Upper lobe of right lung (tissue), 1 donor: ENCODE measurements around the gene TCTN1. TPM values are rescaled to one million over a fixed set of nuclear protein-coding genes. Genes with fewer than 3 reads are reported as not detected.
A peak's percentile ranks its signal among the peaks of the same experiment; 100 is the strongest.
"Not testable (repeated sequence)": the region's sequence is repeated elsewhere in the genome, so short reads cannot be mapped to it uniquely, and the experiment has no call there.

Experiments
- ATAC-seq: fragments of 200-7000 bp; cut with Tn5 transposase; one replicate; pipeline ENCODE4 v1.9.1; 2020; ENCODE audit warnings: mild to moderate bottlenecking, moderate library complexity
- DNase-seq: peaks from one replicate; pipeline ENCODE4 v3.0.0-alpha.2; 2020
- H3K27ac ChIP-seq: fragments of 200-600 bp; one replicate; pipeline ENCODE4 v1.8.0; 2022
- H3K27me3 ChIP-seq: fragments of 200-600 bp; one replicate; pipeline ENCODE4 v1.8.0; 2022; ENCODE audit warnings: mild to moderate bottlenecking
- H3K36me3 ChIP-seq: fragments of 200-600 bp; one replicate; pipeline ENCODE4 v1.8.0; 2022
- H3K4me1 ChIP-seq: fragments of 200-600 bp; one replicate; pipeline ENCODE4 v1.8.0; 2022
- H3K4me3 ChIP-seq: fragments of 200-600 bp; one replicate; pipeline ENCODE4 v1.8.0; 2022; ENCODE audit warnings: mild to moderate bottlenecking
- H3K9me3 ChIP-seq: fragments of 200-600 bp; one replicate; pipeline ENCODE4 v1.8.0; 2022
- intact Hi-C: fragments of 100-400 bp; cut with DNase I; formaldehyde crosslinking; loops from one replicate; pipeline ENCODE4 v1.11.0; 2022
- long read RNA-seq: library from polyadenylated mRNA; unstranded; transcript quantifications from one replicate; pipeline ENCODE4 v2.0.0, GENCODE V29; 2021
- total RNA-seq: library from RNA; stranded (reverse); fragmentation: NEBNext Ultra II Directional; extraction: Animal tissue kit (Norgen Biotek cat#: 25700); gene quantifications from one replicate; pipeline ENCODE4 v1.2.1, GENCODE V29; 2021
- TF ChIP-seq, protein P1 (sequence below): fragments of 200-600 bp; IDR thresholded peaks from one replicate; pipeline ENCODE4 v1.8.0; 2022; ENCODE audit warnings: antibody characterized with exemption
- donor health status: DM: no; HTN: yes; CAD: no; lungs with severe emphysema.

TCTN1 gene
- total RNA-seq, result 30.4 TPM
- long read RNA-seq, transcript TCTN1-225 (15 exons, 2,309 nt), result major isoform, 14 of 21 reads
- long read RNA-seq, partial matches to known transcripts, result 1 of 21 reads
- long read RNA-seq, other reads (novel, unspliced or antisense), result 2 of 21 reads

GRCh38 chr12:110613771-110614684 lies at the start of gene TCTN1:
TCTN1 (plus strand) TSS chr12:110614129; CDS start chr12:110614183, 54 bp downstream.
- Histone ChIP-seq H3K4me1 (peaks cover 7% of the 10 kb centered on the region), H3K27ac (peak within 1 kb of the TSS; percentile 82), H3K36me3 (no peaks in the 10 kb centered on the region), H3K4me3 (peak within 1 kb of the TSS; percentile 78), H3K27me3 (no peaks in the 10 kb centered on the region), H3K9me3 (no peaks in the 10 kb centered on the region)
- intact Hi-C loops, result no loop called here
- DNase-seq (peak; percentile 99), ATAC-seq (peak; percentile 100)
- TF ChIP-seq, protein P1, sequence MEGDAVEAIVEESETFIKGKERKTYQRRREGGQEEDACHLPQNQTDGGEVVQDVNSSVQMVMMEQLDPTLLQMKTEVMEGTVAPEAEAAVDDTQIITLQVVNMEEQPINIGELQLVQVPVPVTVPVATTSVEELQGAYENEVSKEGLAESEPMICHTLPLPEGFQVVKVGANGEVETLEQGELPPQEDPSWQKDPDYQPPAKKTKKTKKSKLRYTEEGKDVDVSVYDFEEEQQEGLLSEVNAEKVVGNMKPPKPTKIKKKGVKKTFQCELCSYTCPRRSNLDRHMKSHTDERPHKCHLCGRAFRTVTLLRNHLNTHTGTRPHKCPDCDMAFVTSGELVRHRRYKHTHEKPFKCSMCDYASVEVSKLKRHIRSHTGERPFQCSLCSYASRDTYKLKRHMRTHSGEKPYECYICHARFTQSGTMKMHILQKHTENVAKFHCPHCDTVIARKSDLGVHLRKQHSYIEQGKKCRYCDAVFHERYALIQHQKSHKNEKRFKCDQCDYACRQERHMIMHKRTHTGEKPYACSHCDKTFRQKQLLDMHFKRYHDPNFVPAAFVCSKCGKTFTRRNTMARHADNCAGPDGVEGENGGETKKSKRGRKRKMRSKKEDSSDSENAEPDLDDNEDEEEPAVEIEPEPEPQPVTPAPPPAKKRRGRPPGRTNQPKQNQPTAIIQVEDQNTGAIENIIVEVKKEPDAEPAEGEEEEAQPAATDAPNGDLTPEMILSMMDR, result no peak

GRCh38 chr12:110564471-110564991 lies 49.4 kb upstream of the TCTN1 start:
- DNase-seq (no peak), ATAC-seq (no peak)
- TF ChIP-seq, protein P1, result no peak
- Histone ChIP-seq H3K36me3 (no peaks in the 10 kb centered on the region), H3K27ac (no peak overlapping the region), H3K9me3 (peaks cover 3% of the 10 kb centered on the region), H3K4me1 (peaks cover 29% of the 10 kb centered on the region), H3K27me3 (no peaks in the 10 kb centered on the region), H3K4me3 (no peak overlapping the region)
- intact Hi-C loops, result no loop called here

- peak overlapping the region; percentile 18 for H3K27ac ChIP-seq
- H3K4me3 ChIP-seq, result no peak overlapping the region
- intact Hi-C loops, result no loop called here
- TF ChIP-seq, protein P1, result no peak
- no peaks in the 10 kb centered on the region for H3K27me3 ChIP-seq
- H3K36me3 ChIP-seq, result no peaks in the 10 kb centered on the region
- H3K4me1 ChIP-seq, result peaks cover 29% of the 10 kb centered on the region
- DNase-seq (no peak), ATAC-seq (peak; percentile 47)
- peaks cover 4% of the 10 kb centered on the region for H3K9me3 ChIP-seq
Measured at GRCh38 chr12:110565894-110566871, 47.7 kb upstream of the TCTN1 start.

GRCh38 chr12:110566993-110567392 lies 46.9 kb upstream of the TCTN1 start:
- peaks cover 24% of the 10 kb centered on the region for H3K4me1 ChIP-seq
- TF ChIP-seq, protein P1, result no peak
- ATAC-seq (no peak), DNase-seq (no peak)
- no peaks in the 10 kb centered on the region for H3K27me3 ChIP-seq
- peaks cover 4% of the 10 kb centered on the region for H3K9me3 ChIP-seq
- intact Hi-C loops, result no loop called here
- H3K36me3 ChIP-seq, result no peaks in the 10 kb centered on the region
- H3K4me3 ChIP-seq, result no peak overlapping the region
- H3K27ac ChIP-seq, result no peak overlapping the region

DNA sequence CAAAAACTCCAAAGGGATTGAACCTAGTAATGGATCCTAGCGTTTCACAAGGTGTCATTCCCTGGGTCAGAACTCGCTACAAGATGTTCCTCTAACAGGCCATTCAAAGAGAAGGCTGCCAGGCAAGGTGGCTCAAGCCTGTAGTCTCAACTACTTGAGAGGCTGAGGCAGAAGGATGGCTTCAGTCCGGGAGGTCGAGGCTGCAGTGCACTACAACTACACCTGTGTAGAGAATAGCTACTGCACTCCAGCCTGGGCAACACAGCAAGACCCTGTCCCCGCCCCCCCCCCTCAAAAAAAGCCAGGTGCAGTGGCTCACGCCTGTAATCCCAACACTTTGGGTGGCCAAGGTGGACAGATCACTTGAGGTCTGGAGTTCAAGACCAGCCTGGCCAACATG lies 45.2 kb upstream of the TCTN1 start:
- Histone ChIP-seq H3K4me1 (peaks cover 16% of the 10 kb centered on the region), H3K4me3 (no peak overlapping the region), H3K36me3 (no peaks in the 10 kb centered on the region), H3K27ac (no peak overlapping the region), H3K27me3 (no peaks in the 10 kb centered on the region), H3K9me3 (peaks cover 4% of the 10 kb centered on the region)
- DNase-seq (no peak), ATAC-seq (no peak)
- intact Hi-C loops, result no loop called here
- TF ChIP-seq, protein P1, result no peak

DNA sequence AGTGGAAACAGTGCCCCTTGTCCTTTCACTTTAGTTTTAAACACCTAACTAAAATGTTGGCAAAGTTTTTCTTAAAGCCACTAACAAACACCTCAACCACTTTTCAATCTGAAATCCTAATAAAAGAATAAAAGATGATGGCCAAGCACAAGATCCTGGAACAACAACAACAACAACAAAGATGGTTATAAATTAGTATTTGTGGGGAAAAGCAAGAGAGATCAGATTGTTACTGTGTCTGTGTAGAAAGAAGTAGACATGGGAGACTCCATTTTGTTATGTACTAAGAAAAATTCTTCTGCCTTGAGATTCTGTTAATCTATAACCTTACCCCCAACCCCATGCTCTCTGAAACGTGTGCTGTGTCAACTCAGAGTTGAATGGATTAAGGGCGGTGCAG lies 44.1 kb upstream of the TCTN1 start:
- intact Hi-C loops, H3K9me3 ChIP-seq, H3K27ac ChIP-seq, H3K36me3 ChIP-seq, H3K27me3 ChIP-seq, ATAC-seq, DNase-seq, H3K4me3 ChIP-seq: not testable (repeated sequence)
- peaks cover 18% of the 10 kb centered on the region for H3K4me1 ChIP-seq

DNA sequence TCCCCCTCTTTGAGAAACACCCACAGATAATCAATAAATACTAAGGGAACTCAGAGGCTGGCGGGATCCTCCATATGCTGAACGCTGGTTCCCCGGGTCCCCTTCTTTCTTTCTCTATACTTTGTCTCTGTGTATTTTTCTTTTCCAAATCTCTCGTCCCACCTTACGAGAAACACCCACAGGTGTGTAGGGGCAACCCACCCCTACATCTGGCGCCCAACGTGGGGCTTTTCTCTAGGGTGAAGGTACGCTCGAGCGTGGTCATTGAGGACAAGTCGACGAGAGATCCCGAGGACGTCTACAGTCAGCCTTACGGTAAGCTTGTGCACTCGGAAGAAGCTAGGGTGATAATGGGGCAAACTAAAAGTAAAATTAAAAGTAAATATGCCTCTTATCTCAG lies 43.1 kb upstream of the TCTN1 start:
- ATAC-seq, H3K27ac ChIP-seq, H3K36me3 ChIP-seq, H3K9me3 ChIP-seq, H3K4me3 ChIP-seq, DNase-seq, H3K27me3 ChIP-seq, intact Hi-C loops: not testable (repeated sequence)
- peaks cover 24% of the 10 kb centered on the region for H3K4me1 ChIP-seq
